Endothelial cell of umbilical vein (primary cell): Measurements from ENCODE around the gene SNRNP35. TPM values are rescaled to one million over a fixed set of nuclear protein-coding genes. Genes with fewer than 3 reads are reported as not detected.

Experiments used
- BruUV-seq: library from RNA; stranded (reverse); fragments of 400-500 nt; replicated peaks from 2 replicates; lab custom pipeline; 2021; lab: Mats Ljungman, UMichigan
- CTCF ChIA-PET: fragments of 300-600, 350-600 bp; sonication (Branson Sonifier 250); formaldehyde crosslinking; loops from one replicate; lab custom pipeline; 2021; ENCODE audit warnings: antibody characterized with exemption, inconsistent platforms; lab: Charles Lee
- POLR2A ChIA-PET: fragments of 300-600, 350-600 bp; sonication (Branson Sonifier 250); formaldehyde crosslinking; loops from one replicate; lab custom pipeline; 2021; ENCODE audit warnings: antibody characterized with exemption, inconsistent platforms; lab: Charles Lee
- DNase-seq: peaks from one replicate; pipeline ENCODE4 v3.0.0-alpha.2; 2011; ENCODE audit warnings: low read depth, low spot score
- FAIRE-seq: peaks from 2 replicates; lab custom pipeline; 2011; peaks lifted over from hg19 to GRCh38; lab: Jason Lieb, UNC
- H2AFZ ChIP-seq: 2 replicates; pipeline ENCODE4 v1.6.0; 2012; ENCODE audit warnings: low read depth, low read length, control low read depth, inconsistent platforms
- H3K27ac ChIP-seq: 2 replicates; pipeline ENCODE4 v1.5.1; 2011; ENCODE audit warnings: low read depth, mild to moderate bottlenecking, control low read depth, low read length, moderate library complexity; ENCODE audit not compliant: insufficient read depth
- H3K27me3 ChIP-seq, 2 experiments: 2 replicates each; pipeline versions ENCODE4 v1.6.0 to v1.6.1; 2011; ENCODE audit warnings: low read length in 2 of 2, mixed read lengths in 1 of 2; ENCODE audit not compliant: control insufficient read depth in 2 of 2, insufficient read depth in 2 of 2
- H3K36me3 ChIP-seq, 2 experiments: 2 replicates in 1 of 2; 3 replicates in 1 of 2; pipeline ENCODE4 v1.5.1; 2011; ENCODE audit warnings: low read length in 2 of 2, mild to moderate bottlenecking in 1 of 2, moderate library complexity in 1 of 2; ENCODE audit not compliant: control insufficient read depth in 2 of 2, insufficient read depth in 2 of 2; ENCODE audit errors: extremely low read depth in 1 of 2
- H3K4me1 ChIP-seq: 3 replicates; pipeline ENCODE4 v1.5.1; 2011; ENCODE audit warnings: mild to moderate bottlenecking, low read length; ENCODE audit not compliant: control insufficient read depth, insufficient read depth; ENCODE audit errors: extremely low read depth
- H3K4me2 ChIP-seq: 2 replicates; pipeline ENCODE4 v1.6.1; 2011; ENCODE audit warnings: low read length, control low read depth, mixed read lengths; ENCODE audit not compliant: insufficient read depth
- H3K4me3 ChIP-seq, 3 experiments: fragments of 200-600 bp in 1 of 3; sonication (generic), shearing (Covaris generic) in 1 of 3; replicated peaks in 1 of 3; 2 replicates each; pipeline ENCODE4 v1.5.1; 2011 to 2016; ENCODE audit warnings: control low read depth in 3 of 3, low read length in 3 of 3, mild to moderate bottlenecking in 2 of 3, inconsistent platforms in 1 of 3, low read depth in 1 of 3, moderate library complexity in 1 of 3; ENCODE audit not compliant: insufficient read depth in 1 of 3
- H3K79me2 ChIP-seq: 2 replicates; pipeline ENCODE4 v1.6.0; 2012; ENCODE audit warnings: low read length, inconsistent platforms; ENCODE audit not compliant: control insufficient read depth, insufficient read depth
- H3K9ac ChIP-seq: replicated peaks from 2 replicates; pipeline ENCODE3; 2011; ENCODE audit warnings: low read length, control low read depth; ENCODE audit not compliant: insufficient read depth; ENCODE audit errors: extremely low read depth
- H3K9me1 ChIP-seq: replicated peaks from 3 replicates; pipeline ENCODE4 v1.6.0; 2011; ENCODE audit warnings: mild to moderate bottlenecking, low read length; ENCODE audit not compliant: control insufficient read depth, insufficient read depth; ENCODE audit errors: extremely low read depth
- H3K9me3 ChIP-seq: replicated peaks from 2 replicates; pipeline ENCODE4 v1.5.1; 2012; ENCODE audit warnings: low read length, inconsistent platforms; ENCODE audit not compliant: control insufficient read depth, insufficient read depth
- H4K20me1 ChIP-seq: replicated peaks from 2 replicates; pipeline ENCODE3; 2011; ENCODE audit warnings: mild to moderate bottlenecking, low read length; ENCODE audit not compliant: control insufficient read depth, insufficient read depth; ENCODE audit errors: extremely low read depth
- CTCF ChIP-seq, 2 donors: IDR thresholded peaks; 1 replicate in 1 of 2; 2 replicates in 1 of 2; pipeline ENCODE4 v1.5.1; 2011; ENCODE audit warnings: low read length in 2 of 2, mild to moderate bottlenecking in 2 of 2, moderate library complexity in 2 of 2, control low read depth in 1 of 2, inconsistent platforms in 1 of 2, low read depth in 1 of 2; ENCODE audit not compliant: insufficient read depth in 1 of 2; ENCODE audit errors: extremely low read depth in 1 of 2
- EZH2 ChIP-seq: IDR thresholded peaks from 2 replicates; pipeline ENCODE4 v1.6.1; 2012; ENCODE audit warnings: borderline replicate concordance, low read depth, mild to moderate bottlenecking, moderate library complexity, low read length, inconsistent platforms; ENCODE audit not compliant: severe bottlenecking
- FOS ChIP-seq: IDR thresholded peaks from 2 replicates; pipeline ENCODE4 v1.6.1; 2011; ENCODE audit warnings: mild to moderate bottlenecking, low read length, moderate library complexity, borderline replicate concordance; ENCODE audit not compliant: insufficient read depth
- GATA2 ChIP-seq: IDR thresholded peaks from 2 replicates; pipeline ENCODE4 v1.7.0; 2011; ENCODE audit warnings: low read depth, mild to moderate bottlenecking, moderate library complexity, mixed read lengths, low read length; ENCODE audit not compliant: insufficient read length, insufficient read depth
- JUN ChIP-seq: IDR thresholded peaks from 2 replicates; pipeline ENCODE4 v1.6.1; 2011; ENCODE audit warnings: borderline replicate concordance, low read depth; ENCODE audit not compliant: insufficient read length, insufficient read depth
- MAX ChIP-seq: IDR thresholded peaks from 2 replicates; pipeline ENCODE4 v1.6.1; 2011; ENCODE audit not compliant: insufficient read depth, insufficient read length
- MYC ChIP-seq: IDR thresholded peaks from one replicate; pipeline ENCODE4 v1.6.1; 2011; ENCODE audit warnings: mild to moderate bottlenecking, low read depth, low read length
- POLR2A ChIP-seq: IDR thresholded peaks from 2 replicates; pipeline ENCODE4 v1.6.1; 2012; ENCODE audit warnings: low read depth, mild to moderate bottlenecking, control low read depth, low read length
- POLR2AphosphoS5 ChIP-seq: IDR thresholded peaks from 2 replicates; pipeline ENCODE4 v1.6.1; 2012; ENCODE audit warnings: low read depth, mild to moderate bottlenecking, control low read depth, low read length, moderate library complexity; ENCODE audit not compliant: insufficient read depth
- dilution Hi-C: fragments of 300-500 bp; cut with MboI; formaldehyde crosslinking; loops from one replicate; pipeline ENCODE4 v1.15.0; 2019; ENCODE audit warnings: low sequenced_read_pairs; ENCODE audit not compliant: extremely low pct_ligation_motif_present
- intact Hi-C: fragments of 100-400 bp; cut with micrococcal nuclease; formaldehyde crosslinking; loops from one replicate; pipeline ENCODE4 v1.10.0; 2022
- polyA plus RNA-seq, 4 experiments: library from polyadenylated mRNA; depleted of rRNA in 3 of 4; stranded (reverse) in 3 of 4; unstranded in 1 of 4; fragments of >200 nt; gene quantifications; 2 replicates each; pipeline versions ENCODE4 v1.2.1 to v1.2.3, GENCODE V29; 2011 to 2012; ENCODE audit warnings: missing spikeins in 1 of 4
- total RNA-seq: library from RNA; stranded (reverse); gene quantifications from 2 replicates; pipeline ENCODE4 v1.2.3, GENCODE V29; 2021

Gene SNRNP35
- total and polyA plus RNA-seq, 2 donors (not counting 3 experiments of a cell fraction or from before 2014, with no cell fraction given), result 15.9 to 30.6 TPM

- no peak overlapping the region for H3K4me2 ChIP-seq
- TF ChIP-seq POLR2A (no peak), EZH2 (no peak)
- H3K27ac ChIP-seq, result no peak overlapping the region
- CTCF ChIA-PET, result interaction anchor here (0.9 kb wide), 2 partner anchors 27 to 112 kb away, joined by 3 read pairs; no protein-coding TSS in a partner anchor
- no peak for DNase-seq
- peaks cover 5% of the 10 kb centered on the region for H3K4me1 ChIP-seq
- no peaks in the 10 kb centered on the region for H3K27me3 ChIP-seq
- H4K20me1 ChIP-seq, result no peaks in the 10 kb centered on the region
- POLR2A ChIA-PET, result interaction anchor here (0.7 kb wide), 1 partner anchor 49 kb away, joined by 3 read pairs; the partner anchor contains the start of gene SNRNP35
- no peaks in the 10 kb centered on the region for H3K9me3 ChIP-seq
- no peak overlapping the region for H3K9ac ChIP-seq
- peaks cover 2 to 22% of the 10 kb centered on the region in 2 experiments for H3K36me3 ChIP-seq
- H3K9me1 ChIP-seq, result no peaks in the 10 kb centered on the region
- no peak overlapping the region for H3K4me3 ChIP-seq
- no peak overlapping the region for H2AFZ ChIP-seq
- no TSS peak for BruUV-seq
- dilution Hi-C loops, result no loop called here
- H3K79me2 ChIP-seq, result no peaks in the 10 kb centered on the region
- intact Hi-C loops, result no loop called here
- FAIRE-seq, result no peak
Observed at GRCh38 chr12:123506843-123507236, 48.9 kb downstream of the SNRNP35 start.

GRCh38 chr12:123512838-123513665 is 55.1 kb downstream of the SNRNP35 start:
- Histone ChIP-seq H3K4me2 (no peak overlapping the region), H3K79me2 (no peaks in the 10 kb centered on the region), H3K27ac (no peak overlapping the region), H3K36me3 (peaks cover 2 to 37% of the 10 kb centered on the region in 2 experiments), H3K9me3 (no peaks in the 10 kb centered on the region), H3K9me1 (no peaks in the 10 kb centered on the region), H3K9ac (no peak overlapping the region), H3K4me1 (peaks cover 5% of the 10 kb centered on the region), H3K27me3 (no peaks in the 10 kb centered on the region), H4K20me1 (no peaks in the 10 kb centered on the region), H3K4me3 (no peak overlapping the region), H2AFZ (no peak overlapping the region)
- DNase-seq (no peak), FAIRE-seq (no peak)
- ChIA-PET POLR2A (no interaction called here), CTCF (interaction anchor here (1.4 kb wide), 1 partner anchor 69 kb away, joined by 4 read pairs; no protein-coding TSS in a partner anchor)
- dilution Hi-C loops (no loop called here), intact Hi-C loops (no loop called here)
- TF ChIP-seq EZH2 (no peak), CTCF (IDR thresholded peaks at IDR 0.05; ENCODE audit: extremely low read depth in 1 of 2, insufficient read depth in 1 of 2, low read depth in 1 of 2, low read length in 2 of 2) (no peak), JUN (no peak), POLR2AphosphoS5 (no peak), POLR2A (no peak), MYC (no peak), FOS (no peak), GATA2 (no peak), MAX (no peak)
- BruUV-seq, result no TSS peak
